ENCODE measurements around the gene SSTR3.

Gene SSTR3

DNA sequence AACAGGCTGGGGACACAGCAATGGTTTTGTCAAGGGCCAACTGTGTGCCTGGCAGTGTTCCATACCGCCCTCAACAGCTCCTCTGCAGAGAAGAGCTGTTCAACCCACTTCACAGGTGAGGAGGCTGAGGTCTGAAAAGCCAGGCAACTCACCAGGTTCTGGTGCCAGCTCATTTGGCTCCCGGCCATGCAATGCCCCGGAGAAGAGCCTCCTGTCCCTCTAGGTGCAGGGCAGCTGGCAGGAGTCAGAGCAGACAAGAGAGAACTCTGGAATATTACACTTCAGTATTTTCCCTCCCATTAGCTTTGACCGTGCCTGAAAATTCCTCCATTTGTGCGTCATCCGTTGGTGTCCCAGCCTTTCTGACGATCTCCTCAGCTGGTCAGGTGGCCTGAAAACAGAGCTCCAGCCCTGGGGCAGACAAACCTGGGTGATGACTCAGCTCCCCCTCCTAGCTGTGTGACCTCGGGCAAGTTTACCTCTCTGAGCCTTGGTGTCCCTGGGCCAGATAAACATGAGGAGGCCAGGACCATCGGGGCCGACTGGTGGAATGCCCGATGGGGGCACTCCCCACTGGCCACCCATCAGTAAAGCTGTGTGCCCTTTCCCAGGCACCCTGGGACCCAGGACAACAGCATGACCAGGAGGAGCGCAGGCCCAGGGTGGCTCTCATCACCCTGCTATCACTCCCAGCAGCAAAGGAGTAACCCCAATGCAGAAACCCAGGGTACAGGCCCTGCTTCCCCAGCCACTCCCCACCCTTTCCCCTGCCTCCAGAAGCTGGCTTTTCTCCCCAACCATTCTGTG is 14.6 kb downstream of the SSTR3 start:
- no peak for DNase-seq (ENCODE audit: low read depth in 1 of 2, low spot score in 1 of 2)

DNA sequence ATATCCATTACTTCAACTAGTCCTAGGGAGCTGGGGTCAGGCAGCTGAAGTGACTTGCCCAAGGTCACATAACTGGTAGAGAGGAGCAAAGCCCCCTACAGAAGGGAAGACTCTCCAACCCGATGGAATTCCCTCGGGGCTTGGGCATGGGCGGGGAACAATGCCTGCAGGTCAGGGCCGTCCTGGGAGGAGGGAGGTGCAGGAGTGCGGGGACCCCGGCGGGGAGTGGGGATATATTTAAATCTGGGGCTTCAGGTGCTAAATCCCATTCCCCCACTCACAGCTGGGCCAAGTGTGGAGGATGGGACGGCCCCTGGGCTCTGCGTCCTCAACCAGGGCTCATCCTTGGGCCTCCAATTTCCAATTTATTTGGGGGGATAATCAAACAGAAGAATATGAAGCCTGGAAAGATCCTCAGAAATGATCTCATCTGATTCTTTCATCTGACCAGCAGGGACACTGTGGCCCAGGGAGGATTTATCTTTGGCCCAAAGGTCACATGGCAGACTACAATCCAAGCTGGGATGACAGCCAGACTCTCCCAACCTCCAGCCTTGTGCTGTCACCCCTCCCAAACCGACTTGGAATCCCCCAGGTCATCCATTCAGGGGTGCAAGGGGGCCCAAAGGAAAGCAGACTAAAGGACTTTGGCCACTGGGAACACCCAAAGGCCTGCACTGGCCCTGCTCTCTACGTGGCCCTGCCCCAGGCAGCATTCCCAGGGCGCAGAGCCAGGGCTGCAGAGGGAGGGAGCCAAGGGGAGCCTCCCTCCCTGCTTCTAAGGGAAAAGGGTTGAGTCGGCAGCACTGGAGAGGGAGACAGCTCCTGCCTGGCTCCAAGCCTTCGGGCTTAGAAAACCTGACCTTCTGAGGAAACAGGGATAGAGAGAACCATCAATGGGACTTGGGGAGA is 15.5 kb downstream of the SSTR3 start:
- no peak for DNase-seq (ENCODE audit: low read depth in 1 of 2, low spot score in 1 of 2)

GRCh38 chr22:37195921-37196320 is 16.4 kb downstream of the SSTR3 start:
- no peak for DNase-seq (ENCODE audit: low read depth in 1 of 2, low spot score in 1 of 2)

- no peak for DNase-seq (ENCODE audit: low read depth in 1 of 2, low spot score in 1 of 2)
These were observed 17.5 kb downstream of the SSTR3 start for GRCh38 chr22:37194750-37195149.

DNA sequence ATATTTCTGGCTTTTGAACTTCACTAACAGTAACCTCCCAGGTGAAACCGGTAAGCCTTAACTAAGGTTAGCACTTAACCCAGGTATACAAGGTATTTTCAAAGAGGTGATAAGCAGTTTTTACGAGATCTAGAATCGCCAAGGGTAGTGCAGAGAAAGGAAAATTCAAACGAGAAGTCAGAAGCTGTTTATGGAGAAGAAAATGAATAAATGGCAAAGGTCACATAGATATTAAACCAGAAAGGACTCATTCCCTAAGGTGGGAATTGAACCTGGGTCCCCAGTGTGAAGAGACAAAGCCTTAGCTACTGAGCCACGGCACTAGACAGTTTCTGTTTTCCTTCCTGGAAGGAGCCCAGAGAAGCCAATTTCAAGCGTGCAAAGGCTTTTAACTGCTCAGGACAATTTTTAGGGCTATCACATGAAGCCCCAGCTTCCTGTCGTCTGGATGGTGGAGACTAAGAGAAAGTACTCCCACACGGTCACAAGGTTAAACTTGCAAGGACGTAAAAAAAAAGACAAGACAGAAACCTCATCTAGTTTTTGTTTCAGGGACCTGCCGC is 18.6 kb downstream of the SSTR3 start:
- no peak for DNase-seq (ENCODE audit: low read depth in 1 of 2, low spot score in 1 of 2)

GRCh38 chr22:37192741-37193140 is 19.5 kb downstream of the SSTR3 start:
- DNase-seq (ENCODE audit: low read depth in 1 of 2, low spot score in 1 of 2), result no peak

- no peak for DNase-seq (ENCODE audit: low read depth in 1 of 2, low spot score in 1 of 2)
These were observed 20.1 kb downstream of the SSTR3 start for GRCh38 chr22:37192204-37192603.

GRCh38 chr22:37190262-37190780 is 22.0 kb downstream of the SSTR3 start:
- DNase-seq (ENCODE audit: low read depth in 1 of 2, low spot score in 1 of 2), result no peak

DNA sequence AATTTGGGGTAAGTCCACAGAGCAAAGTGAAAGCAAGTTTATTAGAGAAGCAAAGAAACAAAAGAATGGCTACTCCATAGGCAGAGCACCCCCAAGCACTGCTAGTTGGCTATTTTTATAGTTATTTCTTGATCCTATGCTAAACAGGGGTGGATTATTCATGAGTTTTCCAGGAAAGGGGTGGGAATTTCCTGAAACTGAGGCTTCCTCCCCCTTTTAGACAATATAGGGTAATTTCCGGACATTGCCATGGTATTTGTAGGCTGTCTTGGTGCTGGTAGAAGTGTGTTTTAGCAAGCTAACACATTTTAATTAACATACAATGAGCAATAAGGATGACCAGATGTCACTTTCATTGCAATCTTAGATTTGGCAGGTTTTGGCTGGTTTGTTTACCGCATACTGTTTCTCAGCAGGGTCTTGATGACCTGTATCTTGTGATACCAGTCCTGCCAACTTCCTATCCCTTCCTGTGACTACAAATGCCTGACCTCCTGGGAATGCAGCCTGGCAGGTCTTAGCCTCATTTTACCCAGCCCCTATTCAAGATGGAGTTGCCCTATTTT is 23.3 kb downstream of the SSTR3 start:
- DNase-seq (ENCODE audit: low read depth in 1 of 2, low spot score in 1 of 2), result no peak

- no peak for DNase-seq (ENCODE audit: low read depth in 1 of 2, low spot score in 1 of 2)
These were observed 24.2 kb downstream of the SSTR3 start, which contains the start of gene C1QTNF6 for GRCh38 chr22:37187891-37188761. Gene C1QTNF6 (minus strand): TSS chr22:37188247. CDS start chr22:37188213, 34 bp downstream.

DNA sequence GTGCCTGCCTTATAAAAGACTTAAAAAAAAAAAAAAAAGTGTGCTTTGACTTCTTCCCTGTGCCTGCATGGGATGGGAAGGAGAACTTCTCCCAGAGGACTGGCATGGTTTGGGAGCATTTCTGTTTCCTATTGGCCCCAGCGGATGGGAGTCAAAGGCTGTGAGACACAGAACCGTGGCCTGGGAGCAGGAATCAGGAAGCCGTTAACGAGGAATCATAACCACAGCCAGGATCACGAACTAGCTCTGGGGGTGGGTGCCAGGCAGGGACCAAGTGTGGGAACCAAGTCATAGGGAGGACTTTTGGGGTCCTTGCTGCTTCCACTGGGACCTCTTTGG is 24.8 kb downstream of the SSTR3 start:
- DNase-seq (ENCODE audit: low read depth in 1 of 2, low spot score in 1 of 2), result no peak

GRCh38 chr22:37186997-37187522 is 25.2 kb downstream of the SSTR3 start:
- DNase-seq (ENCODE audit: low read depth in 1 of 2, low spot score in 1 of 2), result no peak

DNA sequence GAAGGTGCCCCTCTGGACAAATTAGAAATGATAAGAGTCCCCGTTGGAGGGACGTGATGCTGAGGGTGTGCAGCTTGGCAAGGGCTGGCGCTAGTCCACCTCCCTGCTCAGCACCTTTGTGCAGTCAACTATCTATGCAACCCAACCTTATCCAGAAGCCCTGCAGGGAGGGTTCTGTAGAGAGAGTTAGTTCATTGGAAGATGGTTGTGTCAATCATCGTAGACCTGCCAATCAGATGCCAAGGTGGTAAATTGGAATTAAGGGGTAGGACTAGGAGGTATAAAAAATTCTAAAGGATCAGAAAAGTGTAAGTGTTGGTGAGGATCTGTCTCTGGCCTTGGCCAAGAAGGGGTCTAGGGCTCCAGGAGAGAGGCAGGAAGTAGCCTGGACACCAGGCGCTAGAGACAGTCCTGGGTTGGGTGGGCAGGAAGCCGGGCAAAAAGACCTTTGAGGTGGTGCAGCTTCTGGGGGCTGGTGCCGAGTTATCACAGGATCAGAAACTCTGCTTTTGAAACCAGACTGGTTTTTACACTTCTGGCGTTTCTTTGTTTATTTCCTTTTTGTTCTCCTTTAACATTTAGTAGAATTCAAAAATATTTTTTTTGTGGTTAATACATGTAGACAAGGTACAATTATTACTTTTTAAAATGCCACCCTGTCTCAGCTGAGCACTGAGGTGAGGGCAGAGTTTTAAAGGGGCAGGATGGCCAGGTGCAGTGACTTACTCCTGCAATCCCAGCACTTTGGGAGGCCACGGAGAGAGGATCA is 25.9 kb downstream of the SSTR3 start:
- DNase-seq (ENCODE audit: low read depth in 1 of 2, low spot score in 1 of 2), result no peak

DNA sequence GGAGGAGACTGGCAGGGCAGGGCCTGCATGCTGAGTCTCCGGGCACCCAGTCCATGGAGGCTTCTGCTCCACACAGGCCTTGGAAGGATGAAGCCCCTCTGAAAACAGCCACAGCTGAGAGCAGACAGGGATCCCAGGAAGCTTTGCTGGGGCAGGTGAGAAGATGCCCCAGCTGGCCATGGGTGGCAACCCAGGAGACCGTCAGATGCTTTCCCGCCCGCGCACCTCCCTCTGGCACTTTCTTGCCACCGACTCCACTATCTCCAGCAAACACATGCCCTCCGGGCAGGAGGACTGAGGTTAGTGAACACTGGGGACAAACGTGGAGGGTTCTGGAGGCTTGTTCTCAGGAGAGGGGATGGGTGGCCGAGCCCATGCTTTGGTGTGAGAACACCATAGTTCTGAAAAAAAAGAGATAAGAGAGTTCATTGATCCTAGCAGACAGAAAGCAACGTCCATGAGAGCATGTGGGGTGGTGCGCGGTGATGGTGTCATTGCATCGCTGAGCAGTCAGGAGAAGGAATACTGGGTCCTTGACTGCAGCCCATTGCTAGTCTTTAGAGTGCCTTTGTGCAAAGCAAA is 26.5 kb downstream of the SSTR3 start:
- no peak for DNase-seq (ENCODE audit: low read depth in 1 of 2, low spot score in 1 of 2)

DNA sequence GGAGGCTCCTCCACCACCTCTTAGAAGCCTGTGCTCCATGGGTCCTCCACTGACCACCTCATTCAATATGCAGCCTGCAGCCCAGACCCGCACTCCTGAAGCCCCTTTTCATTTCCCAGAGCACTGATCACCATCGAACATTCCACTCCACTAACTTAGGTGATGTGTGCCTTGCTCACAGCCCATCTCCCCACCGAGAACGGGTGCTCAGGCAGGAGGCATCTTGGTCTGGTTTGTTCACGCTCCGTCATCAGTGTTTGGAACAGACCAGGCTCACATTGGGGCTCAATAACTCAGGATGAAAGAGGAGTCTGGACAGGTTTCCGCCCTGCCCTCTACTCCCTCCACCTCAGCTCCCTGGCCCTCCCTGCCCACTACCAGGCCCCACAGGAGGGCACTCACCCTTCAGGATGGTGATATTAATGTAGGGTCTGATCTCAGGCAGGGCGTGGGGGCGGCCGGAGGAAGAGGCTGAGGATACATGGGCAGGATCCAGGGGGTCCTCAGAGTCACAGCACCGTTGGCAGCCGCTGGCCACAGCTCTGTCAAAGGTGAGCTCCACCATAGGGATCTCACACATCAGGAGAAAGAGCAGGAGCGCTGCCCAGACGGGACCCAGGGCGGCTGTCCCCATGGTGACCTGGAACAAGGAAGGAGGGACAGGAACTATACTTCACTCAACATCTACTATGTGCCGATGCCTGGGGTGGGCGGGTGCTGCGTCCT is 27.3 kb downstream of the SSTR3 start:
- no peak for DNase-seq (ENCODE audit: low read depth in 1 of 2, low spot score in 1 of 2)

- DNase-seq (ENCODE audit: low read depth in 1 of 2, low spot score in 1 of 2), result no peak
These were observed 27.9 kb downstream of the SSTR3 start for GRCh38 chr22:37184380-37184755.

- no peak for DNase-seq (ENCODE audit: low read depth in 1 of 2, low spot score in 1 of 2)
These were observed 28.6 kb downstream of the SSTR3 start for GRCh38 chr22:37183432-37184379.
